SU-DHL-6 (cell line): ENCODE results near the gene ACOX2.

ENCODE experiments used
- EZH2phosphoT487 ChIP-seq: fragments of 200-600 bp; sonication (generic), shearing (Covaris generic); conservative IDR thresholded peaks from 2 replicates; pipeline ENCODE4 v1.6.1; 2018; ENCODE audit warnings: mild to moderate bottlenecking, antibody characterized with exemption, low read length, moderate library complexity, mixed read lengths
- TF ChIP-seq, protein P1 (sequence below): fragments of 200-600 bp; sonication (generic); IDR thresholded peaks from one replicate; pipeline ENCODE4 v1.5.1; 2017; ENCODE audit warnings: antibody characterized with exemption, mild to moderate bottlenecking, low read length, moderate library complexity; ENCODE audit not compliant: insufficient read depth, poor library complexity, severe bottlenecking

DNA sequence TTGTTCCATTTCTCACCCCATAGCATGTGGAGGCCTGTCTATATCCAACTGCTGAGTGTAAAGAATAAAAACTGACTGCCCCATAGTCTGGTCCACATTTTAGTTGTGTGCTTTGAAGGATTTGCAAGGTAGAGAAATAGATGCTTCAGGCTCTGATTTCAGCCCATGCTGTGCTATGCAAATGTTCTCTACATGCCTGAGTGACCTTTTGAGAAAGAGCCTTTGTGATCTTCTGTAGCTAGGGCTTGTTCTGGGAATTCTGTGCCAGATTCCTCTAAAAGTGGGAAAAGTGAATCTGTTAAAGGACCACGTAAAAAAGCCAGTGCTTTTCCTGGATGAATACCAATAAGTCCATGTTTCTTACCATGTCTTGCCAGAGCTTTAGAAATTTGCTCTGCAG is 39.9 kb downstream of the ACOX2 start:
- TF ChIP-seq, protein P1, sequence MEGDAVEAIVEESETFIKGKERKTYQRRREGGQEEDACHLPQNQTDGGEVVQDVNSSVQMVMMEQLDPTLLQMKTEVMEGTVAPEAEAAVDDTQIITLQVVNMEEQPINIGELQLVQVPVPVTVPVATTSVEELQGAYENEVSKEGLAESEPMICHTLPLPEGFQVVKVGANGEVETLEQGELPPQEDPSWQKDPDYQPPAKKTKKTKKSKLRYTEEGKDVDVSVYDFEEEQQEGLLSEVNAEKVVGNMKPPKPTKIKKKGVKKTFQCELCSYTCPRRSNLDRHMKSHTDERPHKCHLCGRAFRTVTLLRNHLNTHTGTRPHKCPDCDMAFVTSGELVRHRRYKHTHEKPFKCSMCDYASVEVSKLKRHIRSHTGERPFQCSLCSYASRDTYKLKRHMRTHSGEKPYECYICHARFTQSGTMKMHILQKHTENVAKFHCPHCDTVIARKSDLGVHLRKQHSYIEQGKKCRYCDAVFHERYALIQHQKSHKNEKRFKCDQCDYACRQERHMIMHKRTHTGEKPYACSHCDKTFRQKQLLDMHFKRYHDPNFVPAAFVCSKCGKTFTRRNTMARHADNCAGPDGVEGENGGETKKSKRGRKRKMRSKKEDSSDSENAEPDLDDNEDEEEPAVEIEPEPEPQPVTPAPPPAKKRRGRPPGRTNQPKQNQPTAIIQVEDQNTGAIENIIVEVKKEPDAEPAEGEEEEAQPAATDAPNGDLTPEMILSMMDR, result no peak
- TF ChIP-seq EZH2phosphoT487, result no peak
